ENCODE measurements around the gene MYO15B.

MYO15B gene

DNA sequence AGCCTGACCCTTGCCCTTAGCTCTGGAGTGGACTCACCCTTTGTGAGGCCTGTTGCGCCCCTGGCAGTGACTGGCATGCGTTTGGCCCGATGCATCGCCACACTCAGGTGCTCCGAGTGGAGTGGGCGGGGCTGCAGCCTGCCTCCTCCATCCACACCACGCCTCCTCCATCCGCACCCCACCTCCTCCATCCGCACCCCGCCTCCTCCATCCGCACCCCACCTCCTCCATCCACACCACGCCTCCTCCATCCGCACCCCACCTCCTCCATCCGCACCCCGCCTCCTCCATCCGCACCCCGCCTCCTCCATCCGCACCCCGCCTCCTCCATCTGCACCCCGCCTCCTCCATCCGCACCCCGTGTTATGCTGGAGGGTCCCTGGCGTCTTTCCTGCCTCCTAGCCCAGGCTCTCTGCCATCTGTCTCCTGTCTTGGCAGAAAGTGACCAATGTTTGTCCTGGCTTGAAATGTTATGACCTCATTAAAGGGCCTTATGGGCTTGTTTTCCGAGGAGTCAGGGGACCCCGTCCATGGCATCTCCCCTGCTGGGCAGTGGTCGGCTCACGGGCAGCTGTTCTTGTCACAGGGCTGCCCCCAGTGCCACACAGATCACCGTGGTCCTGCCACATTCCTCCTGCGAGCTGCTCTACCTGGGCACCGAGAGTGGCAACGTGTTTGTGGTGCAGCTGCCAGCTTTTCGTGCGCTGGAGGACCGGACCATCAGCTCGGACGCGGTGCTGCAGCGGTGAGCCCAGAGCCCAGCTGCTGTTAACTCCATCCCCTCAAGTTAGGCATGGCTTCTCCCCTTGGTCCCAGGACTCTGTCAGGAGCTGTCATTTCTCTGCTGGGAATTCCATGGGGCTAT, 28.7 kb upstream of the MYO15B start:
- DNase-seq = no peak

- no peak for DNase-seq
These were observed 27.6 kb upstream of the MYO15B start for GRCh38 chr17:75559958-75560533.

DNA sequence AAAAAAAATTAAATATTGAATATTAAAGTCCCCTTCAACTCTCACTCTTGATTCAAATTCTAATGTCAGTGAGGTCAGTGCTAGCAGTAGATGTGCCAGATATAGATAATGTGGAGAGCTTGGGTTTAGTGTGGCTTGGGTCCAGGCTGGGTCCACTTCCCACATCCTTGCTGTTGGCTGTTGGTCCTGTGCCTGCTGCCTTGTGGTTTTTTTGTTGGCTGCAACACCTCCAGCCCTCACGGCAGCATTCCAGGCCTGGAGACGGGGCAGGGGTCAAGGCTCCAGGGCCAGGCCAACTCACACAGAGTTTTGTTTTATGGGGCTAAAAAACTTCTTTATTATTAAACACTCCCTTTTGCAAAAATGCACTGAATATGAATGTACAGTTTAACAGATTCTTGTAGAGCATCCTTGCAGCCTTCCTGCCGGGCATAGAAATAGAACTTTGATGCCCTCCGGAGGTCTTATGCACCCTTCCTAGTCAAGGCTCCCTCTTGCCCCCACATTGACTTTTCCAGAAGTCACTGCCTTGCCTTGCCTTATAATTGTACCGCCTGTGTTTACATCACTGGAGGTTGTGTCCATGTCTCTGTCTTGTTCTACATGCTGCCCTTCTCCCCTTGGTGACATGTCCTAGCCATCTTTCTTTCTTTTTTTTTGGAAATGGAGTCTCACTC, 25.5 kb upstream of the MYO15B start:
- DNase-seq = no peak

DNA sequence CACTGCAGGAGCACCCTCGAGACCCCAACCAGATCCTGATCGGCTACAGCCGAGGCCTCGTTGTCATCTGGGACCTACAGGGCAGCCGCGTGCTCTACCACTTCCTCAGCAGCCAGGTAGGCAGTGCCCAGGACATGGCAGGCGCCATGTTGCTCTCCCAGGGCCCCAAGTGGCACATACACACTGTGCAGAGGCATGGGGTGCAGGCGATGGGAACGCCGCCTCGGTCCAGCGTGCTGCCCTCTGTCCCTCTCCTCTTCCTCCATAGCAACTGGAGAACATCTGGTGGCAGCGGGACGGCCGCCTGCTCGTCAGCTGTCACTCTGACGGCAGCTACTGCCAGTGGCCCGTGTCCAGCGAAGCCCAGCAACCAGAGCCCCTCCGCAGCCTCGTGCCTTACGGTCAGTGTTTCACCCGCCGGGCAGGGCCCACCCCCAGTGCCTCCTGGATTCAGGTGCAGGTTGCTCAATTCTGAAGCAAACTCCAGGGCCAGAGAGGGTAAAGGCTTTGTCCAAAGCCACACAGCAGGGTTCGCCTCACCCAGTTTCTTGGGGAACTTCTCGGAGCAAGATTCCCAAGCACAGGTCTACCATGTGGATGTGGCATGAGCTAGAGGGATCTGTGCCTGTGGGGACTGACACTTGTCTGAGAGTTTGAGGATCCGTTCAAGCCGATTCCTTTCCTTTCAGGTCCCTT, 24.4 kb upstream of the MYO15B start:
- no peak for DNase-seq

- no peak for DNase-seq
These were observed 23.4 kb upstream of the MYO15B start for GRCh38 chr17:75564195-75564594.

DNA sequence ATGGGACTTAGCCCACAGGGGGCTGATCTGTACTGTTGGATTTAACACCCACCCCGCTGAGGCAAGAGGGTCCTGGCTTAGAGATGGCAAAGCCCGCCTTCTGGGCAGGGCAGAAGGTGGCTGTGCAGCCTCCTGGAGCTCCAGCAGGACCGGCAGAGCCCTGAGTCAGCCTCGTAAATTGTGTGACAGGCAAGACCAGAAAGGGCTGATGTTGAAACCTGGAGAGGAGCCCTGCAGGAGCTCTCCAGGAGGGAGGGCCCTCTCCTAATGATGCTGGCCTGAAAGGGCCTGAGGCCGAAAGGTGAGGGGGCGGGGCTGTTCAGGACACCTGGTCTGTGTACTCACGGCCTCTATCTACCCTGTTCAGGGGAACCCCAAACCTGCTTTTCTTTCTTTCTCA, 22.5 kb upstream of the MYO15B start:
- peak; percentile 18 for DNase-seq

DNA sequence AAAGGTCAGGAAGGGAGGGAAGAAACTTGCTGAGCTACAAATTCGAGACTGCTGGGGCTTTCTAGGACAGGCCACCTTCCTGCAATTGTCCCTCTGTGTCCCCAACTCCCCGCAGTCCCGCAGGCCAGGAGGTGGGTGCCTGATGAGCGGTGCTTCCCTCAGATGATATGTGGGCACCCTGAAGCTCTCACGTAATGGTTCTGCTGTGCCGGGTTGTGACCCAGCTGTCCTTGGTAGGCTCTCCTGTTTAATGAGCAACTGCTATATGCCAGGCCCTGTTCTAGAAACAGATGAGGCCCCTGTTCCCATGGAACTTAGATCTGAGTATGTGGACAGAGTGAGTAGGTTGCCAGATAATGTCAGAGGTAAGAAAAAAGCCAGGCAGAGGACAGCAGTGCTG, 22.0 kb upstream of the MYO15B start:
- no peak for DNase-seq

DNA sequence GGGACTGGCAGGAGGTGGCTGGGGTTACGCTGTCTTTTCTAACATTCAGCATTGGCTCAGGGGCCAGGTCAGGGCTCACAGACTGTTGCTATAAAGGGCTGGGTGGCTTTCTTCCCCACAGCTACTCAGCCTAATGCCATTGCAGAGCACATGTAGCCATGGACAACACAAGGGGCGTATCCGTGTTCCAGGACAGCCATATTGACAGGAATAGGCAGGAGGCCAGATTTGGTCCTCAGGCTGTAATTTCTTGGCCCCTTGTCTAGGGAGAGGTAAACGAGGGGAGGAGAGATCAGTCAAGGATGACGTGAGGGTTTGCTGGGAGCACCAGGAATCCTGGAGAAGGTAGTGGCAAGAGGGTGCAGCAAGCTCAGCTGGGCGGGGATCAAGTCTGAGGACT, 21.2 kb upstream of the MYO15B start:
- DNase-seq = no peak

DNA sequence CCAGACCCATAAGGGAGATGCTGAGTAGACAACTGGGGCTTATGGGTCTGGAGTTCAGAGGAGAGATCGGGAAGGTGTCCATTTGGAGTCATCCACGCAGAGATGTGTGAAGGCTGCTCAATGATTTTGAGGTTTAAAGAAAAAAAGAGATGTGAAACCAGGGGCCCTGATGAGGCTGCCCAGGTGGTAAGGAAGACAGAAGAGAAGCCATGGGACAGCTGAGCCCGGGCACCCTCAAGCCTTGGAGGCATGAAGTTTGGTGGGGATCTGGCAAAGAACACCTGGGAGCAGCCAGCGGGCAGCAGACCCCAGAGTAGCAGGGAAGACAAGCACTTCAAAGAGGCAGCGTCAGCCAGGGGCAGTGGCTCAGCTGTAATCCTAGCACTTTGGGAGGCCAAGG, 20.8 kb upstream of the MYO15B start:
- DNase-seq = no peak

DNA sequence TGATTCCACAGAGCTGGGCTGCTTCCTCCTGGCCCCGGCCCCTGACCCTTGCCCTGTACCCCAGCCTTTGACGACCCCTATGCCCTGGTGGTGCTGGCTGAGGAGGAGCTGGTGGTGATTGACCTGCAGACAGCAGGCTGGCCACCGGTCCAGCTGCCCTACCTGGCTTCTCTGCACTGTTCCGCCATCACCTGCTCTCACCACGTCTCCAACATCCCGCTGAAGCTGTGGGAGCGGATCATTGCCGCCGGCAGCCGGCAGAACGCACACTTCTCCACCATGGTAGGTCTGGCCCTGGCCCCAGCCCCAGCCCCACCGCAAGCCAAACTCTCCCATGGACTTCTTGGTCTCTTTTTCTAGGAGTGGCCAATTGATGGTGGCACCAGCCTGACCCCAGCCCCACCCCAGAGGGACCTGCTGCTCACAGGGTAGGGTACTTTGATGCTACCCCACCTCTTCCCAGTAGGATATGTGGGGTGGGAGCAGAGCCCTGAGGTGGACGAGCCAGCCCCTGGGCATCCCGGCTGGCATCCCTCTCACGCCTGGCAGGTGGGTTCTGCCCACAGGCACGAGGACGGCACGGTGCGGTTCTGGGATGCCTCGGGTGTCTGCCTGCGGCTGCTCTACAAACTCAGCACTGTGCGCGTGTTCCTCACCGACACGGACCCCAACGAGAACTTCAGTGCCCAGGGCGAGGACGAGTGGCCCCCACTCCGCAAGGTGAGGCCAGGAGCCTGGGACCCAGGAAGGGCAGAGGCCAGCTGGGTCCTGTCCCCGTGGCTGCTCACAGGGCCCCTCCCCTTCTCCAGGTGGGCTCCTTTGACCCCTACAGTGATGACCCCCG, 19.0 kb upstream of the MYO15B start:
- no peak for DNase-seq

DNA sequence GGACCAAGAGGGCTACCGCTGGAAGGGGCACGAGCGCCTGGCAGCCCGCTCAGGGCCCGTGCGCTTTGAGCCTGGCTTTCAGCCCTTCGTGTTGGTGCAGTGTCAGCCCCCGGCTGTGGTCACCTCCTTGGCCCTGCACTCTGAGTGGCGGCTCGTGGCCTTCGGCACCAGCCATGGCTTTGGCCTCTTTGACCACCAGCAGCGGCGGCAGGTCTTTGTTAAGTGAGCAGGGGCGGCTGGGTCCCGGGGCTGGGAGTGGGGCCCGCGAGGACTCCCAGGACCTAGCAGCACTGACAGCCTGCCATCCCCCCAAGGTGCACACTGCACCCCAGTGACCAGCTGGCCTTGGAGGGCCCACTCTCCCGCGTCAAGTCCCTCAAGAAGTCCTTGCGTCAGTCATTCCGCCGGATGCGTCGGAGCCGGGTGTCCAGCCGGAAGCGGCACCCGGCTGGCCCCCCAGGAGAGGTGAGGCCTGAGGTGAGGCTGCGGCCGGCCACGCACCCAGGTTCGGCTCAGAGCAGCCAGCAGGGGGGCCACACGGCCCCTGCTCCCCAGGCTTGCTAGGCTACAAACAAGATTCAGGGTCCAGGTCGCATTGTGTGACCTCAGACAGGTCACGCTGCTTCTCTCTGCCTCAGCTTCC, 17.4 kb upstream of the MYO15B start:
- DNase-seq = no peak

DNA sequence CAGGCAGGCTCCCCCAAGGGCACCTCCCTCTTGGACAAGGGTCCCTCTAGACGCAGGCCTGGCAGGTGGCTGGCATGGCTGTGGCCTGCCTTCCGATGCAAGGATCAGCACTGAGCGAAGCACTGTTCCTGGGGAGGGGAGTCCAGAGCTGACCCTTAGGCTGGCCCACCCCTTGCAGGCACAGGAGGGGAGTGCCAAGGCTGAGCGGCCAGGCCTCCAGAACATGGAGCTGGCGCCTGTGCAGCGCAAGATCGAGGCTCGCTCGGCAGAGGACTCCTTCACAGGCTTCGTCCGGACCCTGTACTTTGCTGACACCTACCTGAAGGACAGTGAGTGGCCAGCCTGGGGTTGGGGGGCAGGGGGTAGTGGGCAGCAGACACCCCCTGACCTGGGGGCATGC, 16.8 kb upstream of the MYO15B start:
- DNase-seq = no peak

- DNase-seq = no peak
These were observed 16.3 kb upstream of the MYO15B start for GRCh38 chr17:75571197-75571884.

- no peak for DNase-seq
These were observed 15.8 kb upstream of the MYO15B start for GRCh38 chr17:75571885-75572215.

- no peak for DNase-seq
These were observed 14.7 kb upstream of the MYO15B start for GRCh38 chr17:75572713-75573539.

GRCh38 chr17:75573540-75573957, 14.1 kb upstream of the MYO15B start:
- no peak for DNase-seq

GRCh38 chr17:75573994-75574393, 13.6 kb upstream of the MYO15B start:
- DNase-seq = no peak

DNA sequence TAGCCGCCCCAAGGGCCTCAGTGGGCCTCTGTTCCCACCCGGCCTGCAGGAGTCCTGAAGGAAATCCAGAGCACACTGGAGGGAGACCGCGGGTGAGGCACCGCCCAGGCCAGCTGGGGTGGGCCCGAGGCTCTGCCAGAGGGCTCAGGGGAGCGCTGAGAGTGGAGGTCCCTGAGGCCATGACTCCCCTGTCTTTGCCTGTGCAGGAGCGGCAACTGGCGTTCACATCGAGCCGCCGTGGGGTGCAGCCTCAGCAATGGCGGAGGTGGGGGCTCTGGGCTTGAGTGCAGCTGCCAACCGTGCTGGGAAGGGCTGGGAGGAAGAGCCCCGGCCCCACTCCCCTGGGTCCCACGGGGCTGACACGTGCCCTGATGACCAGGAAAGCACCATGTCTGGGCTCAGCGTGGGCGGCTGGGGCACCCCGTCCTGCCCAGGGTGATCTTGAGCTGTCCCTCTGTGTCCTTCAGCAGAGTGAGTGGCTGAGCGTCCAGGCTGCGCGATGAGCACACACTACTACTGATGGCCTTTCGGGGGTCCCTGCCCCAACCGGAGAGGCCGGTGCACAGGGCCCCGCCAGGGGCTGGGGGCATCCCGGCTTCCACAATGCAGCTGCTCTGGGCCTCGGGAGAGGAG, 13.1 kb upstream of the MYO15B start:
- DNase-seq = no peak

DNA sequence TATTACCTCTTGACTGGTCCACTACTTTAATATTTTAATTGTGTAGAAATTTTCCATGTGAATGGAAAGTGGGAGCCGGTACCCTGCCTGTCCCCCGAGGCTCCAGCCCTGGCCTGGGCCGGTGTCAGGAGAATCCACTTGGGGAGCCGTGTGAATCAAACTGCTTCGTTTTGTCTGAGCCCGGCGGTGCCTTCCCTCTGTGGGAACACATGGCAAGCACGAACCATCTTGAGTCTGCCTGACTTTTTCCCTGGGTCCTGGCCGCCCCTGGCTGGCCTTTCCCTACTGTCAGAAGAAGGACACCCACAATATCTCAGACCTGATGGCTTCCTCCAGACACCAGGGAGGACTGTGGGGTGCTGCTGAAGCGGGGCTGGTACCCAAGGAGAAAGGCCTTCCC, 12.4 kb upstream of the MYO15B start:
- DNase-seq = no peak

GRCh38 chr17:75575728-75576127, 11.9 kb upstream of the MYO15B start:
- no peak for DNase-seq

Data from HCEC 1CT (cell line).